Neural progenitor cell (in vitro differentiated cells): Measurements from ENCODE around the gene PRKCA. TPM values are rescaled to one million over a fixed set of nuclear protein-coding genes. Genes with fewer than 3 reads are reported as not detected.

Experiments used
- DNase-seq: peaks from one replicate; pipeline ENCODE4 v3.0.0-alpha.2; 2016; ENCODE audit warnings: low spot score
- H2AFZ ChIP-seq: fragments of 200-600 bp; sonication (generic); replicated peaks from 2 replicates; pipeline ENCODE4 v1.6.1; 2016; ENCODE audit warnings: antibody characterized with exemption
- H3F3A ChIP-seq: fragments of 200-600 bp; sonication (generic); 2 replicates; pipeline ENCODE4 v1.6.1; 2016; ENCODE audit warnings: antibody characterized with exemption, low read depth
- H3K27ac ChIP-seq: fragments of 200-600 bp; sonication (generic); 2 replicates; pipeline ENCODE4 v1.5.1; 2016; ENCODE audit warnings: mild to moderate bottlenecking
- H3K27me3 ChIP-seq: fragments of 200-600 bp; sonication (generic); 2 replicates; pipeline ENCODE4 v1.6.1; 2016; ENCODE audit warnings: mild to moderate bottlenecking, moderate library complexity
- H3K36me3 ChIP-seq: fragments of 200-600 bp; sonication (generic); 2 replicates; pipeline ENCODE4 v1.5.1; 2016
- H3K4me1 ChIP-seq: fragments of 200-600 bp; sonication (generic); 2 replicates; pipeline ENCODE4 v1.6.1; 2016; ENCODE audit warnings: mixed run types
- H3K4me2 ChIP-seq: fragments of 200-600 bp; sonication (generic); 2 replicates; pipeline ENCODE4 v1.6.1; 2016
- H3K4me3 ChIP-seq: fragments of 200-600 bp; sonication (generic); 2 replicates; pipeline ENCODE4 v1.5.1; 2016
- H3K79me2 ChIP-seq: fragments of 200-600 bp; sonication (generic); 2 replicates; pipeline ENCODE4 v1.6.1; 2016; ENCODE audit warnings: low read depth
- H3K9ac ChIP-seq: fragments of 200-600 bp; sonication (generic); 2 replicates; pipeline ENCODE4 v1.6.1; 2016
- H3K9me3 ChIP-seq: fragments of 200-600 bp; sonication (generic); 2 replicates; pipeline ENCODE4 v1.5.1; 2016; ENCODE audit warnings: low read depth
- H4K20me1 ChIP-seq: fragments of 200-600 bp; sonication (generic); 2 replicates; pipeline ENCODE4 v1.6.1; 2016; ENCODE audit warnings: low read depth
- H3K27ac Mint-ChIP-seq: 3 replicates; pipeline ENCODE4 v1.8.0; 2021; ENCODE audit warnings: mixed read lengths
- H3K27me3 Mint-ChIP-seq: 2 replicates; pipeline ENCODE4 v1.8.0; 2022; ENCODE audit warnings: low read depth, mild to moderate bottlenecking, inconsistent platforms, moderate library complexity, mixed read lengths; ENCODE audit not compliant: insufficient read depth
- H3K36me3 Mint-ChIP-seq: 3 replicates; pipeline ENCODE4 v1.8.0; 2021; ENCODE audit warnings: mixed read lengths
- H3K4me1 Mint-ChIP-seq: 3 replicates; pipeline ENCODE4 v1.8.0; 2021; ENCODE audit warnings: mixed read lengths
- H3K4me3 Mint-ChIP-seq: 3 replicates; pipeline ENCODE4 v1.8.0; 2021; ENCODE audit warnings: mild to moderate bottlenecking, moderate library complexity, mixed read lengths
- H3K9me3 Mint-ChIP-seq: 3 replicates; pipeline ENCODE4 v1.8.0; 2020; ENCODE audit warnings: mixed read lengths
- EZH2 ChIP-seq: fragments of 200-600 bp; sonication (generic); IDR thresholded peaks from 2 replicates; pipeline ENCODE4 v1.6.1; 2017; ENCODE audit warnings: antibody characterized with exemption, mild to moderate bottlenecking, moderate library complexity
- EZH2phosphoT487 ChIP-seq: fragments of 200-600 bp; sonication (generic); IDR thresholded peaks from 2 replicates; pipeline ENCODE4 v1.6.1; 2017; ENCODE audit warnings: antibody characterized with exemption
- total RNA-seq: library from RNA; depleted of rRNA; stranded (reverse); fragments of >200 nt; gene quantifications from 2 replicates; pipeline ENCODE4 v1.2.3, GENCODE V29; 2015; ENCODE audit warnings: low replicate concordance
- TF ChIP-seq, protein P1 (sequence below): fragments of 200-600 bp; sonication (generic); IDR thresholded peaks from 2 replicates; pipeline ENCODE4 v1.5.1; 2017; ENCODE audit warnings: antibody characterized with exemption, mild to moderate bottlenecking

PRKCA gene
- total RNA-seq, 1 donor from 2014 or later = 2.1 TPM

DNA sequence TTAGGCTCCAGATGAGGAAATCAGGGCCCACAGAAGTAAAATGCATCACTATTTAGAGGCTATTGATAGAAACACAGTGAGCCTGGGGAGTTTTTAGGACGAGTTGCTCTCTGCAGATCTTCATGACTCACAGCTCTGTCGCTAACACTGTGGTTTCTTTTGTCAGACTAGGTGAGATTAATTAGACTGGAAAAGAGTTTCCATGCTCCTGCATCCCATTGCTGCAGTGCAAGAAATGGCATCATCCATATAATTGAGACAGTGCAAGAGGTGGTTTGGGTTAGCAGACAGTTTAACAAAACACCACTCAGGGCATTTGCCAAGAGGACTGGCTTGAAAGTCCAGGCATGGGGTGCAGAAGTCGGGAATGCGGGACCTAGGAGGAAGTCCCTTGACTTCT lies 333.7 kb downstream of the PRKCA start:
- H3K4me3 Mint-ChIP-seq = no peak overlapping the region
- H3K4me1 ChIP-seq = no peaks in the 10 kb centered on the region
- no peaks in the 10 kb centered on the region for H3K36me3 Mint-ChIP-seq
- H3K4me2 ChIP-seq = no peak overlapping the region
- H3K27me3 ChIP-seq = no peaks in the 10 kb centered on the region
- H2AFZ ChIP-seq = no peak overlapping the region
- DNase-seq = no peak
- no peaks in the 10 kb centered on the region for H3K9me3 Mint-ChIP-seq
- no peak overlapping the region for H3K9ac ChIP-seq
- no peak overlapping the region for H3K27ac ChIP-seq
- no peak overlapping the region for H3K27ac Mint-ChIP-seq
- no peak for TF ChIP-seq EZH2
- TF ChIP-seq, protein P1, sequence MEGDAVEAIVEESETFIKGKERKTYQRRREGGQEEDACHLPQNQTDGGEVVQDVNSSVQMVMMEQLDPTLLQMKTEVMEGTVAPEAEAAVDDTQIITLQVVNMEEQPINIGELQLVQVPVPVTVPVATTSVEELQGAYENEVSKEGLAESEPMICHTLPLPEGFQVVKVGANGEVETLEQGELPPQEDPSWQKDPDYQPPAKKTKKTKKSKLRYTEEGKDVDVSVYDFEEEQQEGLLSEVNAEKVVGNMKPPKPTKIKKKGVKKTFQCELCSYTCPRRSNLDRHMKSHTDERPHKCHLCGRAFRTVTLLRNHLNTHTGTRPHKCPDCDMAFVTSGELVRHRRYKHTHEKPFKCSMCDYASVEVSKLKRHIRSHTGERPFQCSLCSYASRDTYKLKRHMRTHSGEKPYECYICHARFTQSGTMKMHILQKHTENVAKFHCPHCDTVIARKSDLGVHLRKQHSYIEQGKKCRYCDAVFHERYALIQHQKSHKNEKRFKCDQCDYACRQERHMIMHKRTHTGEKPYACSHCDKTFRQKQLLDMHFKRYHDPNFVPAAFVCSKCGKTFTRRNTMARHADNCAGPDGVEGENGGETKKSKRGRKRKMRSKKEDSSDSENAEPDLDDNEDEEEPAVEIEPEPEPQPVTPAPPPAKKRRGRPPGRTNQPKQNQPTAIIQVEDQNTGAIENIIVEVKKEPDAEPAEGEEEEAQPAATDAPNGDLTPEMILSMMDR = no peak
- no peak for TF ChIP-seq EZH2phosphoT487
- H3K79me2 ChIP-seq = no peaks in the 10 kb centered on the region
- no peaks in the 10 kb centered on the region for H3K36me3 ChIP-seq
- H3F3A ChIP-seq = no peaks in the 10 kb centered on the region
- H4K20me1 ChIP-seq = no peaks in the 10 kb centered on the region
- H3K27me3 Mint-ChIP-seq = no peaks in the 10 kb centered on the region
- no peaks in the 10 kb centered on the region for H3K9me3 ChIP-seq
- peaks cover 4% of the 10 kb centered on the region for H3K4me1 Mint-ChIP-seq
- no peak overlapping the region for H3K4me3 ChIP-seq

GRCh38 chr17:66637491-66637890 lies 335.1 kb downstream of the PRKCA start:
- Histone ChIP-seq H3K27ac (no peak overlapping the region), H3F3A (no peaks in the 10 kb centered on the region), H3K36me3 (no peaks in the 10 kb centered on the region), H3K9ac (no peak overlapping the region), H3K4me2 (no peak overlapping the region), H3K4me1 (no peaks in the 10 kb centered on the region), H2AFZ (no peak overlapping the region), H3K27me3 (no peaks in the 10 kb centered on the region), H3K79me2 (no peaks in the 10 kb centered on the region), H4K20me1 (no peaks in the 10 kb centered on the region), H3K9me3 (no peaks in the 10 kb centered on the region), H3K4me3 (no peak overlapping the region)
- no peak overlapping the region for H3K4me3 Mint-ChIP-seq
- H3K36me3 Mint-ChIP-seq = peaks cover 6% of the 10 kb centered on the region
- no peak for DNase-seq
- H3K27me3 Mint-ChIP-seq = no peaks in the 10 kb centered on the region
- H3K27ac Mint-ChIP-seq = no peak overlapping the region
- TF ChIP-seq, protein P1 = no peak
- TF ChIP-seq EZH2 (no peak), EZH2phosphoT487 (no peak)
- H3K4me1 Mint-ChIP-seq = peaks cover 4% of the 10 kb centered on the region
- no peaks in the 10 kb centered on the region for H3K9me3 Mint-ChIP-seq

GRCh38 chr17:66638707-66639479 lies 336.5 kb downstream of the PRKCA start:
- H3K36me3 Mint-ChIP-seq = peaks cover 8% of the 10 kb centered on the region
- no peaks in the 10 kb centered on the region for H3F3A ChIP-seq
- H2AFZ ChIP-seq = no peak overlapping the region
- H3K27me3 Mint-ChIP-seq = no peaks in the 10 kb centered on the region
- no peaks in the 10 kb centered on the region for H3K27me3 ChIP-seq
- no peak overlapping the region for H3K27ac ChIP-seq
- peaks cover 13% of the 10 kb centered on the region for H3K4me1 Mint-ChIP-seq
- H3K4me2 ChIP-seq = no peak overlapping the region
- no peaks in the 10 kb centered on the region for H3K9me3 Mint-ChIP-seq
- no peak overlapping the region for H3K4me3 ChIP-seq
- H3K4me1 ChIP-seq = no peaks in the 10 kb centered on the region
- no peak for DNase-seq
- H3K79me2 ChIP-seq = no peaks in the 10 kb centered on the region
- no peak overlapping the region for H3K4me3 Mint-ChIP-seq
- no peaks in the 10 kb centered on the region for H4K20me1 ChIP-seq
- H3K9me3 ChIP-seq = no peaks in the 10 kb centered on the region
- TF ChIP-seq, protein P1 = no peak
- TF ChIP-seq EZH2 (no peak), EZH2phosphoT487 (no peak)
- no peak overlapping the region for H3K27ac Mint-ChIP-seq
- H3K9ac ChIP-seq = no peak overlapping the region
- H3K36me3 ChIP-seq = no peaks in the 10 kb centered on the region
